Upper lobe of left lung (tissue), 4 donors: ENCODE data around the gene GRM5.

ENCODE experiments used
- CTCF ChIP-seq, 6 experiments: fragments of 450-650 bp in 4 of 6; fragments of 200-600 bp in 2 of 6; sonication (generic) in 2 of 6; IDR thresholded peaks; one replicate each; pipeline ENCODE4 v1.5.1; 2016 to 2019; ENCODE audit warnings: antibody characterized with exemption in 6 of 6
- POLR2A ChIP-seq, 4 donors: fragments of 450-650 bp; IDR thresholded peaks; one replicate each; pipeline ENCODE4 v1.5.1; 2016 to 2017; ENCODE audit warnings: antibody characterized with exemption in 4 of 4, mild to moderate bottlenecking in 2 of 4

GRCh38 chr11:89067264-89067663 lies 1.5 kb upstream of the GRM5 start:
- no peak for TF ChIP-seq POLR2A (IDR thresholded peaks at IDR 0.05)
- TF ChIP-seq CTCF (IDR thresholded peaks at IDR 0.05): no peak
